EL (cell line): ENCODE measurements around the gene FGF14.
A peak's percentile ranks its signal among the peaks of the same experiment; 100 is the strongest.

Source experiments
- DNase-seq: peaks from one replicate; pipeline ENCODE4 v3.0.0-alpha.2; 2016

The FGF14 gene

DNA sequence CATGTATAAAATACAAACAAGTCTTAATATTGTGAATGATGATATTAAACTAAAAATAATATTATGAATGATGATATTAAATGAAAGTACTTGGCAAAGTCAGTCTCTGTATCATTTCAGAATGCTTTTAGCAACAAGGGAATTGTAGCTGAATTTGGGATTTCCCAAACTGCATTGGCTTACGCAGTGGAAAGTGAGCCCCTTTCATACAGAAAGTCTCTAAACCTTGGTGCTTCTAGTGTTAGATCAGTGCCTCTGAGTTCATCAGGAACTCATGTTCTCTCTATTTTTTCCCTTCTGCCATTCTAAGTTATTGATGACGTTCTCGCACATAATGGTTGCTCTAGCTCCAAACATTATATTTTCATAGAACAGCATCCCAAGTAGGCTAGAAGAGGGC lies 649.4 kb downstream of the FGF14 start:
- DNase-seq, result no peak

DNA sequence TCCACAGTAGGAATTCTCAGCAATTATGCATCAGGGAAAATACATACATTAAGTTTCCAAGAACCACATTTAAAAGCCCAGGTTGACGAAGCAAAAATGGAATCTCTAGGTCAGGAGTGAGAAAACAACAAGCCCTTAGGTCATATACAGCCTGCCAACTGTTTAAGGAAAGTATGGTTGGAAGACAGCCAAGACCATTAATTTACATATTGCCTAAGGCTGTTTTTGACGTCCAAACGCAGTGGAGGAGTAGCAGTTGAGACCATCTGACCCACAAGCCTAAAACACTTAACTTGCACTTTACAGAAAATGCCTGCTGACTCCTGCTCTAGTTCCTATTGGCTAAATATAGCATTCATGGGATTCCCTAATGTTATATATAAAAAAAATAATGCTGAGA lies 650.4 kb downstream of the FGF14 start:
- peak; percentile 92 for DNase-seq

- no peak for DNase-seq
Measured at GRCh38 chr13:101749584-101749983, 652.3 kb downstream of the FGF14 start.

DNA sequence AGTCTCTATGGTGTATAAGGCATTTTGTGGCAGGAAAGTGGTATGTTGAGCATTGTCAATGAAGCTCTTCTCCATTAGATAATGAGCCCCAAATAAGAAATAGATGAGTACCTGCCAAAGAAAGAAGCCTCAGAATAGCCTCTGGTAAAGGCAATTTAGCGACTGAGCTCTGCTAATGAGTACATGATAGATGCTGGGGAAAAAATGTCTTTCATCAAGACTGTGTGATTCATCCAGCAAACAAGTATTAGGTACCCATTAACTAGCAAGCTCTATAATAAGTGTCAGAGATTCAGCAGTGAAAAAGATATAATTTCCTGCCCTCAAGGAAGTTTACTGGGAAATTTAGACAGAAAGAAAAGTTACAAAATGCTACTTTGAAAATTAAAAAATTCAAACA lies 654.8 kb downstream of the FGF14 start:
- DNase-seq, result no peak

DNA sequence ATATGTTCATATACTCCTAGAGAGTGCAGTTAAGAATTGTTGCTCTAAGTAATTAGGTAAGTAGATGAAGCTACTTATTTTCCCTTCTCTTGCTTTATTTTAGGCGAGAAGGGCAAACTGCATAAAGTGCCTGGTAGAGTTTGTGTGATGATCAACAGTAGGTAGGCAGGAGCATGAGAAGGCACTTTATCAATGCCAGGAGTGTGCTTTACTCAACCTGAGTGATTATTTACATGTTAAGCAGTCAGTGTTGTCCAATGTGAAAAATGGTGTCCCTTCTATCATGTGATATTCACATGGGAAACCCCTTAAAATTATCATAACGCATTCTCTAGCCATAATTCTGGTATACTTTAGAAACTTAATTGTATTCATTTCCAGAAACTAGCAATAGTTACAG lies 655.3 kb downstream of the FGF14 start:
- DNase-seq, result no peak

DNA sequence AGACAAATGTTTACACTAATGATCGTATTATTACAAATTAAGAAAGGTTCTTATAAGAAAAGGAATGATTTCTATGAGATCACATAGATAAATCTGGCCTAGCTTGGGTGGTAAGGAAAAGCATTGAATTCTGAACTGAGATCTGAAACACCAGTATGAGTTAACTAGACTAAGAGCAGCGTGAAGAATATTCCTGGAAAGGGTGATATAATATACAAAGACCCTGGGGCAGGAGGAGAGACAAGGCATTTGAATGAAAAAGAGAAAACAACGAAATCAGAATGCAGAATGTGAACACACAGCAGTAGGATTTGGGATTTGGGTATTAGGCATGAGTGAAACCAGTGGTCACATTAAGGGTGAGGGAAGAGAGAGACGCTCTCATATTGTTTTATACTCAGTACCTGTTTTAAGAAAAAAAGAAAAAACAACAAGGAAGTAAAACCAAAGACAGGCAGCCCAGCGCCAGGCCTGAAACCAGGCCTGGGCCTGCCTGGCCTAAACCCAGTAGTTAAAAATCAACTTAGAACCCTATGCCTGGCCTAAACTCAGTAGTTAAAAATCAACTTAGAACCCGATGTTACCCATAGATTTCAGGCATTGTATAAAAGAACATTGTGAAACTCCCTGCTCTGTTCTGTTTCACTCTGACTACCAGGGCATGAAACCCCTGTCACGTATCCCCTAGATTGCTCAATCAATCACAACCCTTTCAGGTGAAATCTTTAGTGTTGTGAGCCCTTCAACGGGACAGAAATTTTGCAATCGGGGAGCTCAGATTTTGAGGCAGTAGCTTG lies 662.3 kb downstream of the FGF14 start:
- no peak for DNase-seq

- no peak for DNase-seq
Measured at GRCh38 chr13:101738336-101738735, 663.5 kb downstream of the FGF14 start.

DNA sequence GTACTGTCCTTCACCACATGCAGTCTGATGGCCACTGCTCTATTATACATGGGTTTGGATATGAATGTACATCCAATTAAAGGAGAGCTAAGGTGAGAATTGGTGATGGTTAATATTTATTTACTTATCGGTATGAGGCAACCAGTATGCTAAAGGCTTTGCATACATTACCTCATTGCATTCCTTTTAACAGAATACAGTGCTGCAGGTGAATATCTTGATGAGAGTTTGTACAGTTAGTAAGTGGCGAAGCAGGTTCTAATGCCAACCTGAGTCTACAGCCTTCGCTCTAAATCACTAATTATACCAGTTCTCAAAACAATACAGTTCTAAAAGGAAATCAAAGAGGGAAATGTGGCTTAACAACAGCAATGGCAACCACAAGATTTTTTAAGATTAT lies 665.3 kb downstream of the FGF14 start:
- DNase-seq, result no peak

DNA sequence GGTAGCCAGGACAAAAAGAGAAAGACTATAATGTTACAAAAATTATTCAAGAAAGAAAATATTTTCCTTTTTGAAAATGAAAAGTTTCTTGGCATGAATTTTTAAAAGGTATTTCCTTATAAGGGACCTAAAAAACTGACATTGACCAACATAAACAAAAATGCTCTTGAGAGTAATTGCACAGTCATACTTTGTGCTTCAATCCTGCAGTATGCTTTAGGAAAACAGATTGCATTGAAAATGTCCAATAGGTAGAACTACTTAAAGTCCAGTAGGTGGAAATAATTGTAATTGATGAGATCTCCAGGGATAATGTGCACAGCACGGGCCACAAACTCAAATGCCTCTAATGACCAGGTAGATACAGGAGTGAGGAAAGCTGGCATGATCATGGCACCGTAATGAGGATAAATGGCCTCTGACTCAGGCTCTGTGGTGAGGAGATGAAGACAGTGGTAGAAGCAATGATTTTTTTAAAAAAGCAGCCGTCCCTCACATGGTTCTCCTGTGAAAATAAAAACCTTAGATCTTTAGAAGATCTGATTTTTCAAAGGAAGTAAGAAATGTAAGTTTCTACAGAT lies 671.3 kb downstream of the FGF14 start:
- no peak for DNase-seq

GRCh38 chr13:101728615-101729014 lies 673.2 kb downstream of the FGF14 start:
- no peak for DNase-seq

DNA sequence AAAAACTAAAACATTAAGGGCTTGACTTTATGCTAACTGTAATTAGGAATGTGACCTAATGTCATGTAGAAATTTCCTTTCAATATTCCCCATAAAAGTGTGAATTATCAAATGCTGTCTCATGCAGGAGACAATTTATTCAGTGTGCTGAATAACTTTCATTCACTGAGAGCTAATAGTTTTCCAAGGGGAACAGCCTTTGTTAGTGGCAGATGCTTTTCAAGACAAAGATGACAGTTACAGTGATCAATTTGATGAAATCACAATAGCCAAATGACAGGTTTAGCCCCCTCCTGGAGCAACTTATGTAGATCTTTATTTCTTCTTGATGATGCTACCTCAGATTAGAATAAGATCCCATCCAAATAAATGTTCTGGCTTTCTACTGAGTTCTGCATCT lies 673.8 kb downstream of the FGF14 start:
- DNase-seq, result no peak

GRCh38 chr13:101727118-101727517 lies 674.7 kb downstream of the FGF14 start:
- no peak for DNase-seq

- no peak for DNase-seq
Measured at GRCh38 chr13:101726681-101727080, 675.2 kb downstream of the FGF14 start.

DNA sequence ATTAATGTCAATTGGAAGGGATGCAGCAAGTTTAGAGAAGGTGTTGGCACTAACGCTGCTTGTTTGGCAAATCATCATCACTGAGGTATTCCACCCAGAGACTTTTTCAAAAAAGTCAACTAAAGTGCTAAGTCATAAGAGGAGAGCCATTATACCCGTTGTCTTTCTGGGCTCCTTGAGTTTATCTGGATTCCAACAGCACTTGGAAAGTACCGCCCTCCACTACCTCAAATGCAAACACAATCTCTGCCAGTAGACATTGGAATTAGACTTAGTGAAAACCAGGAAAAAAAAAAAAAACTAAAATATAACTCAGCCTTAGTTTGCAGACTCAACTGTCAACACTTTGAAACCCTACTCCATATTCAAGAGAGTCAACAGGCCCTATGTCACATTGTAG lies 683.4 kb downstream of the FGF14 start:
- no peak for DNase-seq

GRCh38 chr13:101717353-101717752 lies 684.5 kb downstream of the FGF14 start:
- DNase-seq, result no peak

DNA sequence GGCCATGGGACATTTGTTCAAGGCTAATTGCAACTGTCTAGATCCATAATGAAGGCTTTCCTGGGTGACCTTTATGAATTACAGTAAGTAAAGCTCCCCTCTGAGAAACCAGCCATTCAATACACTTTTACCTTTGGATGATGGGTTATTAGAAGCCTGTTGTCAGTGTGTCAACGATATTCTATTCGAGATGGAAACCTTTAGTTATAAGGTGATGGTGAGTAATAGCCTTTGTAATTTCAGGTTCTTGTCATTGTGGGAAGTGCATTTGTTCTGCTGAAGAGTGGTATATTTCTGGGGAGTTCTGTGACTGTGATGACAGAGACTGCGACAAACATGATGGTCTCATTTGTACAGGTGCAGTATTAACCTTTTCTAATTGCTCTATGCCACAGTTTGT lies 687.7 kb downstream of the FGF14 start:
- DNase-seq, result no peak

DNA sequence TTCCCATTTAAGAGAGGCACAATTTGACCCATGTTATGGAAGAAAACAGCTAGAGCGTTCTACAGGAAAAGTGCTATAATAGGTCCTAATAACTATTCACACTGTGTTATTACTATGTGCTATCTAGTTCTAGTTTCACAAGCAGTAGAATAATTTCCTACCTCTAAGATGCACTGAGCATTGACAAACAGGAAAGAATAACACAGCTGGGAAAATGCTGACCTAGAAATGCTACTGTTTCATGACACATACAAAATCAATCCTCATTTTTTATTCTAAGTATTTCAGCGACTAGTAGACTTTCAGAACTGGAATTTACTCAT lies 689.9 kb downstream of the FGF14 start:
- DNase-seq, result no peak

DNA sequence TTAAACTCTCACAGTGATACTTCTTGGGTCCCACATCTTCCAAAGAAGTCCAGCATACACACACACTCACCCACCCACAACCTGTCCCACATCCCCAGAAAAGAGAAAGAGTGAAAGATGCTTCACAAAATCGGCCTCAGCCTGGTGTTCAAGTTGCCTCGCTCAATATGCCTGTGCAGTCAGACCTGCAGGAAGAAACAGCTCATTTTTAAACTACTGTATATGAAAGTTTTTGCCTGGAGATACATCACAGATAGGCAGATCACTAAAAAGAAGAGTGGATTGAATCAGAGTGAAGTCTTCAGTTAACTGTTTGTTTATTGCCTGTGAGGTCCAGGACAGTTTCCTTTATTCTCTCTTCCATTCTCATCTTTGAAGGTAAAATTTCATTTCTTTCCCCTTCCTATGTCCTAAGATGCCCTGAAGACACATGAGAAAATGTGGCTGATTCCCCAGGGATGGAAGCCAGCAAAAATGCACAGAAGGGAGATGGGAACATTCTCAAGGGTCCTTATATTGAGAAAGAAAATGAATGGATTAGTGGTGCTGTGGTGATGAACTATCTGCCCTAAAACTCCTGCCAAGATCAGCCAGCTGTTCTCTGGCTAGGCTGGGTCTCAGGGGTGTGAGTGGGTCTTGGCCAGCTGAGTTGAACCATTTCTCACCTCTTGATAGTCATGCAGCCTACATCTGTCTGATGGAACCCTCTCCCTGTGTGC lies 690.4 kb downstream of the FGF14 start:
- DNase-seq, result no peak

DNA sequence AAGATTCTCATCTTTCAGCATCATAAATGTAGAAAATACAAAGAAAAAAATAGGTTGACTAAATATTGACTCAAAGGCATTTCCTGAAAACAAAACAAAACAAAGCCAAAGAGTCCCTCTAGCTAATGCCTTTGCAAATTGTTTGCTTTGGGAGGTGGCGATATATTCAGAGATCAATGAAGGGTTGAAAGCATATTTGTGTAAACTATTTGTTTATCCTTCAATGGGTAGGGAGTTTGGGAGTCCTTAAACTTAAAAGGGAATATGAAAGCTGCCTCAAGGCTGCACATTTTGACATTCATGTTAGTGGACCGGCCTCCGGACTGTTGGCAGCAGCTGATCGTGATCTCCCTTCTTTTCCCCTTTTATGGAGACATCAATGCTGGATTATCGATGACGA lies 691.9 kb downstream of the FGF14 start:
- no peak for DNase-seq

GRCh38 chr13:101708115-101708514 lies 693.7 kb downstream of the FGF14 start:
- DNase-seq, result no peak

DNA sequence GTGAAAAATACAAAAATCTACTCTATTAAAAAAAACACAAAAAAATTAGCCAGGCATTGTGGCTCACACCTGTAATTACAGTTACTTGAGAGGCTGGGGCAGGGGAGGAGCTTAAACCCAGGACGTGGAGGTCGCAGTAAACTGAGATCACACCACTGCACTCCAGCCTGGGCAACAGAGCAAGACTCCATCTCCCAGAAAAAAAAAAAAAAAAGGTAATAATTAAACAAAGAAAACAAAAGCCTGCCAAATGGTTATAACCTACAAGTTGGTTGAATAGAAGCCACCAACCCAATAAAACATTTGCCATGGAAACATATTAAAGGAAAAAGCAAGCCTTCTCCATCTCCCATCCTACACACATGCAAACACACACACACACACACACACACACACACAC lies 694.2 kb downstream of the FGF14 start:
- DNase-seq, result no peak

GRCh38 chr13:101706651-101707050 lies 695.2 kb downstream of the FGF14 start:
- peak; percentile 91 for DNase-seq

- no peak for DNase-seq
Measured at GRCh38 chr13:101703838-101704237, 698.0 kb downstream of the FGF14 start.

GRCh38 chr13:101703081-101703480 lies 698.8 kb downstream of the FGF14 start:
- DNase-seq, result no peak
